ENCODE results near the gene IRF7. TPM values are rescaled to one million over a fixed set of nuclear protein-coding genes. Genes with fewer than 3 reads are reported as not detected.

IRF7 gene
- total RNA-seq, 4 donors from 2014 or later: 28.1 to 80.9 (median 58.4) TPM

- peak overlapping the region; percentile 94 to 96 (median 95) for H3K27ac ChIP-seq
- H3K36me3 ChIP-seq: peaks cover 0 to 53% (median 3%) of the 10 kb centered on the region in 3 donors
- H3K4me1 ChIP-seq: peaks cover 10 to 53% (median 23%) of the 10 kb centered on the region in 4 donors
- H3K9me3 ChIP-seq: no peaks in the 10 kb centered on the region
- TF ChIP-seq CTCF (IDR thresholded peaks at IDR 0.05): no peak
- TF ChIP-seq POLR2A (IDR thresholded peaks at IDR 0.05): no peak
- DNase-seq: peak in 1 of 3 donors; percentile 64
- H3K27me3 ChIP-seq: no peaks in the 10 kb centered on the region
- peak overlapping the region; percentile 67 to 79 (median 68) for H3K4me3 ChIP-seq
These were observed 887 bp downstream of the IRF7 start for GRCh38 chr11:614623-615503.

- Histone ChIP-seq H3K36me3 (peaks cover 0 to 53% (median 3%) of the 10 kb centered on the region in 3 donors), H3K9me3 (no peaks in the 10 kb centered on the region), H3K27me3 (no peaks in the 10 kb centered on the region), H3K4me1 (peaks cover 10 to 53% (median 23%) of the 10 kb centered on the region in 4 donors), H3K4me3 (peak overlapping the region in 3 of 4 donors; percentile 15 to 79 (median 67)), H3K27ac (peak overlapping the region; percentile 94 to 96 (median 95))
- TF ChIP-seq POLR2A (IDR thresholded peaks at IDR 0.05) (no peak), CTCF (IDR thresholded peaks at IDR 0.05) (no peak)
- DNase-seq: no peak
These were observed 1.6 kb downstream of the IRF7 start for GRCh38 chr11:614021-614622.

GRCh38 chr11:613369-613968 is 2.3 kb downstream of the IRF7 start:
- Histone ChIP-seq H3K27ac (peak overlapping the region; percentile 94 to 96 (median 95)), H3K9me3 (no peaks in the 10 kb centered on the region), H3K27me3 (no peaks in the 10 kb centered on the region), H3K4me1 (peaks cover 10 to 53% (median 23%) of the 10 kb centered on the region in 4 donors), H3K4me3 (peak overlapping the region in 3 of 4 donors; percentile 15 to 79 (median 67)), H3K36me3 (peaks cover 0 to 53% (median 3%) of the 10 kb centered on the region in 3 donors)
- DNase-seq: peak; percentile 89 to 97 (median 95)
- TF ChIP-seq POLR2A (IDR thresholded peaks at IDR 0.05) (peak; percentile 39 to 50), CTCF (IDR thresholded peaks at IDR 0.05) (no peak)

- no peak for TF ChIP-seq CTCF (IDR thresholded peaks at IDR 0.05)
- TF ChIP-seq POLR2A (IDR thresholded peaks at IDR 0.05): no peak
- no peak for DNase-seq
- Histone ChIP-seq H3K36me3 (peaks cover 0 to 55% (median 3%) of the 10 kb centered on the region in 3 donors), H3K4me3 (no peak overlapping the region), H3K27ac (peak overlapping the region; percentile 69 to 96 (median 94)), H3K4me1 (peaks cover 10 to 53% (median 23%) of the 10 kb centered on the region in 4 donors), H3K27me3 (no peaks in the 10 kb centered on the region), H3K9me3 (no peaks in the 10 kb centered on the region)
These were observed 2.8 kb downstream of the IRF7 start for GRCh38 chr11:612961-613300.

GRCh38 chr11:612201-612960 is 3.4 kb downstream of the IRF7 start:
- Histone ChIP-seq H3K27me3 (no peaks in the 10 kb centered on the region), H3K36me3 (peaks cover 0 to 60% (median 3%) of the 10 kb centered on the region in 3 donors), H3K4me3 (no peak overlapping the region), H3K27ac (peak overlapping the region; percentile 69 to 96 (median 94)), H3K4me1 (peaks cover 10 to 53% (median 23%) of the 10 kb centered on the region in 4 donors), H3K9me3 (no peaks in the 10 kb centered on the region)
- TF ChIP-seq POLR2A (IDR thresholded peaks at IDR 0.05) (no peak), CTCF (IDR thresholded peaks at IDR 0.05) (peak in 4 of 6 experiments; percentile 15 to 80 (median 69))
- DNase-seq: peak in 2 of 3 donors; percentile 86 to 89
